Activated CD4-positive, CD25-positive, alpha-beta regulatory T cell treated with anti-CD3 and anti-CD28 coated beads, Interleukin-2, amount 50 U/mL, for 72 hours (primary cell): Measurements from ENCODE around the gene CACNA2D2.
A peak's percentile ranks its signal among the peaks of the same experiment; 100 is the strongest.
"Not testable (repeated sequence)": the region's sequence is repeated elsewhere in the genome, so short reads cannot be mapped to it uniquely, and the experiment has no call there.

ENCODE experiments used
- DNase-seq: peaks from one replicate; pipeline ENCODE4 v3.0.0; 2021

CACNA2D2 gene

DNA sequence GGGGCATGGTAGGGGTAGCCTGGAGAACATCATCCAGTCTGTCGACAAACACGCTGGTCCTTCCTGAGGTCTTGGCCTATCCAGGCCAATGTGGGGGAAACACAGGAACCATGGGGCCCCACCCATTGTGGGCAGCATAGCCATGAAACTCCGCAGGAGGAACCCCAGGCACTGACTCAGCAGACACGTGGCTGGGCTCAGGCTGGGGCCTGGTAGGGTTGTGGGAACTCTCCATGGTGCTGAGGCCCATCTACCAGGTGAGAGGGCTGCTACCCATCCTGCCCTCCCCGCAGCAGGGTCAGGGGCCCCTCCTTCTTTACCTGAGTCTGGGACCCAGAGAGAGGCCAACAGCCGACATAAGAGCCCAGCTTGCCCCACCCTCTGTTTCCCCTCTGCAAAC, 22.6 kb upstream of the CACNA2D2 start:
- DNase-seq, result peak; percentile 50

DNA sequence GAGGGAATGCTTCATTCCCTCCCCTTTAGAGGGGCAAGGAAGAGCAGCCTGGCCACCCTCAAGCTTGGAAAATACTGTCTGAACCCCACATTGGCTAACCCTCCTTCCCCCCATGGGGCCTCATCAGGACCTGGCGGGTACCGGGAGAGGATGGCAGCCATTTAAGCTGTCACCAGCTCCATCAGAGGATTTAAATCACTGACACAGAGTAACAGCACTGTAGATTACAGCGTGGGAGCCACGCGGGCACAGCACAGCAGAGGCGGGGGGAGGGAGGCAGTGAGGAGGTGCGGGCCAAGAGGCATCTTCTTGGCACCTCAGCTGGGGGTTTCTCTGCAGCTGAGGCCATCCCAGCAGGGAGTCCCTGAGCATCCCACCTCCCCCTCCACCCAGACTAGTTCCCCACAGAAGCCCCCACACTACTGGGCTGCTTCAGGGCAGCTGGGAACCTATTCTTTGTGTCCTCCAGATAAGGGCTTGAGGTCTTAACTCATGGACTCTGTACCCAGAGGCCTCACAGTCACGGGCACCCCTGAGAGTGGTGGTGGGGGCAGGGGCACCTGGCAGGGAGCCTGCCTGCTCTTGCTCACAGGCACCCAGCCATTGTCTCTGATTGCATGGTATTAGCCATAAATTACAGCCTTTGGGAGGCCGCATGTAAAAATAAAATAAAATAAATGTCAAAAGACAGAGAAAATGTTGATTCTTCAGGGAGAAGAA, 21.9 kb upstream of the CACNA2D2 start:
- DNase-seq, result no peak

DNA sequence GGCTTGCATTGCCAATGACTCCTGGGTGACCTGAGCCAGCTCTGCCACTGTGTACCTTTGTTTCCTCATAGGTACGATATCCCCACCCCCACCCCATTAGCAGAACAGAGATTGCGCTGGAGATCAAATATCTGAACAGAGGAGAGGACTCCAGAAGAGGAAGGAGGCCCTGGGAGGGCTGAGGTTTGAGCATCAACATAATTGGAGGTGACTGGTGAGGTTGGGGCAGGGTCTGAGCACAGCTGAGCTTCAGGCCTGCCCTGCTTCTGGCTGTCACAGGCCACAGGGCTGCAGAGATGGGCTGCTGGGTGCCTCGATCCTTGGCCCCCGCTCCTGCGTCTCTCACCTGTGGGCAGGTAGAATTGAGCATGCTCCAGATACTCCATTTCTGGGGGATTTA, 21.3 kb upstream of the CACNA2D2 start:
- DNase-seq, result no peak

DNA sequence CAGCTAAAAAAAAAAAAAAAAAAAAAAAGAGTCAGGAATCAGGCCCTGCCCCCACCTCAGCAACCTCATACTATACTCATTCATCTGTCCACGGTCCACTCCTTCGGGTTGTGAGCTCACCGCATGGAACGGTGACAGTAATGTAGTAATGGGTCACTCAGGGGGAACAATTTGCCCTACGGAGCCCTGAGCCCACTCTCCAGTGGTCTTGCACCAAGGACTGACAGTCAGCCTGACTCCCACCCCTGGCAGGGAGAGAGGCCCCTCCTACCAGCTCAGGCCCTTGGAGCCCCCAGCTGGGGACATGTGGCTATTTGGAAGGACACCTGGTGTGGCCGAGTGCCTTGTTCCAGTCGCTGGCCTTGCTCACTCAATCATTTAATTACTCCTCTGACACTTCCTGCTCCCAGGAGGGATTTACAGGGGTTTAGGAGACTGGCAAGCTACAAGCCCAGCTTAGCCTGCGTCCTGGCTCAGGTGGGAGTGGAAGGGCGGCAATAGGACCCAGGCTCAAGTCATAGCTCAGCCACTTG, 19.9 kb upstream of the CACNA2D2 start:
- no peak for DNase-seq

DNA sequence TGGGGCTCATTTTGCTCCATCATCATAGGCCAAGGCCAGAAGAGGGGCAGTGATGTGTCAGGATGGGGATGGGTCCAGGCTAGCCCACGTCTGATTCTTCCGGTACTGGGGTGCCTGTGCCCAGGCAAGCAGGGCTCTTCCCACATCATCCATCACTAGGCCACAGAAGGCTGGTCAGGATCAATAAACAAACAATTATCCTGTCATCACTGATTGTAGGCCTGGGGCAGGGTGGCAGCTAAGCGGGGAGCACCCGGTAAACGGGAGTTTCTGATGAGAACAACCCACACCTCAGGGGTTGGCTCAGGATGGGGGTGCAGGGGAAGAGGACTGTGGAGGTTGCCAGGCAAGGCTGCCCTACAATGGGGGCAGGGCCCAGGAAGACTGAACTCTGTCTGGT, 18.1 kb upstream of the CACNA2D2 start:
- no peak for DNase-seq

DNA sequence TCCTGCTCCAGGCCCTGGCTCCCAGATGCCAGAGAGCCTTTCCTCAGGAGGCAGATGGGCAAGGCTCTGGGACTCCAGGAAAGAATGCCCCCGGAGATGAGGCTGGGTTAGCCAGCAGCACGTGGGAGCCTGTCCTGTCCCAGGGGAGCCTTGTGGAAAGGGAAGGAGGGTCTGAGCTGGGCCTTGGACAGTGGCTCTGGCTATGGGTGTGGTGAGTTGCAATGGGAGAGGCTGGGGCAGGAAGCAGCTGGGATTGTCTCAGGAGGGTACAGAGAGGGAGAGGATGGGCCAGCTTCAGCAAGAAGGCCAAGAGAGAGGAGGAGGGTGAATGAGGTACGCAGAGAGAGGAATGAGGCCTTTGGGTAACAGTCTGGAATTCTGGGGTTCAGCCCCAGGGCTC, 17.4 kb upstream of the CACNA2D2 start:
- DNase-seq, result no peak

DNA sequence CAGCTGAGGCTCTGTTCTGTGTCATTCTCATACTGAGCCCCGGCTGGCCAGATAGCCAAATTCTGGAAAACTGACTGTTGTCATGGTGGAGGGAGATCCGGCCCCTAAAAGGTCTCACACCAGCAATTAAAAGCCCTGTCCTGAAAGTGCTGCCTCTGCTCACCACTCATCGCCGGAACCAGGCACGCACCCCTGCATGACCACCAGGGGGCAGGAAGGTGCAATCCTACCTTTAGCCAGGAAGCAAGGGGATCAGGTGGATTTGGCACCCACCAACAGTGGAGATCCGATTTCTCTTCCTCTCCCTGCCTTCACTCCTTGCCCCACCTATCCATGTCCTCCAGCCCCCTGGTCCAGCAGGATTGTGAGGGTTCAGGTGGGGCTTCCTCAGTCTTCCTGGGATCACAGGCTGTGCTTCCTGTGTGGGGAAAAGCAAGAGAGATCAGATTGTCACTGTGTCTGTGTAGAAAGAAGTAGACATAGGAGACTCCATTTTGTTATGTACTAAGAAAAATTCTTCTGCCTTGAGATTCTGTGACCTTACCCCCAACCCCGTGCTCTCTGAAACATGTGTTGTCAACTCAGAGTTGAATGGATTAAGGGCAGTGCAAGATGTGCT, 16.1 kb upstream of the CACNA2D2 start:
- DNase-seq, result peak; percentile 78

DNA sequence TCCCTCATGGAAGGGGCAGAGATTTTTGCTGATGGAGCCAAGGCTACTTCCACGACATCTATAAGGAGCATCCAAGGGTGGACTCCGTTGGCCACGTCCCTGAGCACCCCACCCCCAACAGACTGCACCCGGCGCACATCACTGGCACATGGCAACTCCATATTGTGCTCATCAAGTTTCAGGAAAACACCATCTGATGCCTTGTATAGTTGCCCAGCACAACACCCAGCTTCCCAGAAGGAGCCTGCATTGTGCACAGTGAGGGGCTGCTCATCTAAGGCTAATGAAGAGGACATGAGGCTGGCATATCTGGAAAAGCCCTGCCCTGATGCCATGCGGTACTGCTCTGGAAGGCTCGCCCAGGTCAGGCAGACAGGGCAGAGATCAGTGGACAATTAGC, 15.0 kb upstream of the CACNA2D2 start:
- no peak for DNase-seq

DNA sequence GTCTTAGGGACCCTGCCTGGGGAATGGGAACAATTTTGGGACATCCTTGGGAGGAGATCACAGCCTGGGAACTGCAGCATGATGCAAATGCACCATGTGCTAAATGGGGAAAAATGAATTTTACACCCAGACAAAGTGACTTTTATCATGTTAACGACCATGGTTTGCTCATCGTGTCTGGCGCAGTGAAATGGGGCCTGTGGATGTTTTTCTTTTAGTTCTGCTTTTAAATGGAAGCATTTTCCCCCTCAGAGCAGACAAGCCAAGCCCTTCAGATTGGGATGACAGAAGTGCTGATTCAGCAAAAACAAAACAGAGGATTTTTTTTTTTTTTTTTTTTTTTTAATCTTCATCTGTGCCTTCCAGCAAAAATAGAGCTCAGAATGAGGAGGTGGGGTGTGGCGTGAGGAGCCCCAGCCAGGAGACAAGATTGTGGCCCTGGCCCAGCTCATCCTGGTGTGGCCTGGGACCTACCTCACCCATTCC, 14.3 kb upstream of the CACNA2D2 start:
- DNase-seq, result no peak

DNA sequence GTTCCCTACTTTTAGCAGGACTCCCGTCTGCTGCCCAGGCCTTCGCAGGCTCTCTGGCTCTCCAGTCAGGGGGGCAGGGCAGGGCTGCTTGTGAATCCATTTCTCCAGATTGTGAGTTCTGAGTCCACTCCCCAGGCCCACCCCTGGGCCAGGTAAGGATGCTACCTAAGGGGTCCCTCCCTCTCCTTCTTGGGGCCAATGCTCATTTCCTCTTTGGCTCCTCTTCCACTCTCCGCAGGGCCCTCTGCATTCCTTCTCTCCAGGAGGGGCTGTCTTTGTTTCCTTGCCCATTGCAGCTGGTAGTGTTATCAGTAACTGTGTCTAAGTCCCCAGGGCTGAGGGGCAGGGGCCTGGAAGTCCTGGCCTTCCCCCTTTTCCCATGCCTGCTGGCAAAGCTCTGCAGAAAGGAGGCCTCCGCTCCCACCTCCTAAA, 13.0 kb upstream of the CACNA2D2 start:
- DNase-seq, result no peak

DNA sequence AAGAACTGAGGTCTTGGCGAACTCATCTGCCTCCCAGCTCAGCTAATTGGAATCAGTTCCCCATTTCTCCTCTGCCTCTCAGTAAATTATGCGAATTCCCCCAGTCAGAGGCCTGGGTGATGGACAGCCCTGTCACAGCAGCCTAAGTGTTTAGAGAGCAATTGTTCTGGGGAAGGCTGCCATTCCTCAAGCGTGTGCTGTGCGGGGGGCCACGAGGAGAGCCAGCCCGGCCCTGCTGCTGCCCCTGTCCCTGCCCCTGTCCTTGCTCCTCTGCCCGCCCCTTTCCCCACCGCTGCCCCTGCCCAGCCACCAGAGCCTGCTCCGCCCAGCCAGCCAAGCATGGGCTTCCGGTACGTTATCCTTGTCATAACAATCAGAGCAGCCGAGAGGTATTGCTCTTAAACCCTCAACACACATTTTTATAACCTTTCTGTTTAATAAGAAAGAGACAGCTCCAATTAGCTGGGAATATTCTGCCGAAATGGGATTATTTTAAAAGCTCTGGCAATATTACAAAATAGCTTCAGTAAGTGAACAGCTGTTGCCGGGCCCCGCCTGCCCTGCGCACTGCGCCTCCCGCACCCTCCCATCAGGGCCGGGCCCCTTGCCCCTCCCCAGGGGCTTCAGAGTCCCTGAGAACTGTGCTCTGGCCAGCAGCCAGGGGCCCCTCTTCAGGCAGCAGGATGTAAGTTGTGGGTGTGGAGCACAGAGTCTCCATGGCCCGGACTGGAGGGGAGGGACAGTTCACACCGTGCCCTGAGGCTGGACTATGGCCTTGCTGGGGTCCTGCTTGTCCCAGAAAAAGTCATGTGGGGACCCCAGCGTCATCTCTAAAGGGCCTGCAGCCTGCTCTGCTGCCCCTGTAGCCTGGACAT, 12.4 kb upstream of the CACNA2D2 start:
- DNase-seq, result no peak

DNA sequence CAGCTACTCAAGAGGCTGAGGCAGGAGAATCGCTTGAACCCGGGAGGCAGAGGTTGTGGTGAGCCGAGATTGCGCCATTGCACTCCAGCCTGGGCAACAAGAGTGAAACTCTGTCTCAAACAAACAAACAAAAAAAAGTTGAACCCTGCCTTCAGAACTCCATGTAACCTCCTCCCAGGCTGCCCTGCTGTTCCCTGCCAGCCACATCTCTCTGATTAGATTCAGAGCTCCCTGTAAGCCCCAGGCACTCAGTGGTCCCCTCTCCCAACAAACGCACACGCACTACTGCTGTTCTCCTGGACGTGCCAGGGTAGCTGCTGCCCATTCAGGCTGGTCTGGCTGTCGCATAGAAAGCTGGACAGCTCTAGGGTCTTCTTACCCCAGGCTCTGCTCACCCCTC, 9.5 kb upstream of the CACNA2D2 start:
- not testable (repeated sequence) for DNase-seq

DNA sequence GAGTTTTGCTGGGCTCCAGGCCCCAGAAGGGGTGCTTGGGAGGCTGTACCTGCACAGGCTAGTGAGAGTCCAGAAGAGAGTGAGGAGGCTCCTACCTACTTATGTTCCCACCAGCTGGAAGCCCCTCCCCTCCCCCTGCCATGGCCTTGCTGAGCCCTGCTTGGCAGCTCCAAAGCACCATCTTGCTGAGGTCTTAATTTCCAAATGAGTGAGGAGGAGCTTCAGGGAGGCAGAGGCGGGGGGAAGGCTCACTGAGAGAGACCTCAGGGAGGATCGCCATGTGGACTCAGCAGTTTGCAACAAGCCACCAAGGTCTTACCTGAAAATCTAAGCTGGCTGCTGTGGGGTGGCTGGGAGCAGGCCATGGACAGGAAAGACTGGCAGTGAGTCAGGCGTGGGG, 8.7 kb upstream of the CACNA2D2 start:
- no peak for DNase-seq

DNA sequence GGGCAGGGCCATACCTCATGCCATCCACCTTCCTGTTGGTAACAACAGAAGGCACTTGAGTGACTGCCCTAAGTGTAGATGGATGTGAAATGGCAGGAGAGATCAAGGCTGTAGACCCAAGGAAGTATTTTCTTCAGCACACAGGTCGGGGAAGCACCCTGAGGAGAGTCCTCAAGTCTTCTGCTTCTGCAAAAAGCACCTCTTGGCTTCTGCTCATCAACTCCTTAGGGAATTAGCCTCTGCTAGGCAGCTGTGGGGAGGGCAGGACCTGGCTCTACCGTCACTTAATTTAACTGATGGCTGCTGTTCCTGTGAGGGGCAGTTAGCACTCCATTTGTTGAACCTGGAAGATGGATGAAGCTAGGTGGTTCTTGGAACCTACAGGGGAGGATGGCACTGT, 6.9 kb upstream of the CACNA2D2 start:
- no peak for DNase-seq

DNA sequence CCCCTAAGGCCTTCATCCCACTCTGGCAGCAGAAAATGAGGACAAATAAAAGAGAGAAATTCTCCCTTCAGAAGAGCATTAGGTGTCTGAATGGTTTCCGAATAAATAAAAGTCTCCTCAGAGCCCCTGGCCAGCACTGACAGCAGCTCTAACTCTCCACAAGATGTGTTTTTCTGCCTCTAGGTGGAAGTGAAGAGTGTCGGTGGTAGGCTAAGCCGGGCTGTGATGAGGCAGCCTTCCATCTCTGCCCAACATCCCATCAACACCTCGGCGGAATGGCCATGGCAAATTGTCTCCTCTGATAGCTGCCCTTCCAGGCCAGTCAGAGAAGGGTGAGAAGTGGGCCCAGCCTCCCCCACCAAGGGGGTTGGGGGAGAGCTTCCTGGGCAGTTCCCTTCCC, 6.3 kb upstream of the CACNA2D2 start:
- no peak for DNase-seq

DNA sequence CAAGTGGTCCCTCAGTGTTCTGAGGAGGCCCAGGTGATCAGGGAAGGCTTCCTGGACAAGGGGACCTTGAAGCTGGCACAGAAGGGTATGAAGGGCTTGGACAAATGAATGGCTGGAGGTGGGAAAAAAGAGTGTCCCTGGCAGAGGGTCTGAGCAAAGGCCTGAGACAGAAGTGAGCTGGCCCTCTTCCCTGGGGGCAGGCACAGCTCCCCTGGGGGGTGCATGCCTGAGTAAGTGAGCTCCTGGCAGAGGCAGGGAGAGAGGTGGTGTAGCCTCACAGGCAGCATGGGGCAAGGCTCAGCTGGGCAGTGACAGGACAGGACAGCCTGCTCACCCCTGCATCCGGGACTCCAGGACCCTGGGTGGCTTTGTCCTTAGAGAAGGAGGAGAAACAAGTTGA, 5.4 kb upstream of the CACNA2D2 start:
- DNase-seq, result no peak

DNA sequence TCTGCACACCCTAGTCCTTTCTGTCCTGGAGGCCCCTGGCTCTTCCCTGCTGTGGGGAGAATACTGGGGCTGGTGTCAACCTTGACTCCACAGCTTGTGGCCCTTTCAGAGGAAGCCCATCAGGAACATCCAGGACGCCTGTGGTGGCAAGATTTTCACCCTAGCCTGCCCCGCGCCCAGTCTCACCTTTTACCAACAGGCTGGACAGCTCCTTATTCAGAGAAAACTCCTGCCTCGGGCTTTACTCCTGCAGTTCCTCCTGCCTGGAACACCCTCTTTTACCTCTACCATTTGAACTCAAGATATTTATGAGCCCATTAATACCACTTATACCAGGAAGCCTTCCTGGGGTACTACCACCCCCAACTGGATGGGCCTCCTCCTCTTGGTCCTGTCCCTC, 2.7 kb upstream of the CACNA2D2 start:
- no peak for DNase-seq

DNA sequence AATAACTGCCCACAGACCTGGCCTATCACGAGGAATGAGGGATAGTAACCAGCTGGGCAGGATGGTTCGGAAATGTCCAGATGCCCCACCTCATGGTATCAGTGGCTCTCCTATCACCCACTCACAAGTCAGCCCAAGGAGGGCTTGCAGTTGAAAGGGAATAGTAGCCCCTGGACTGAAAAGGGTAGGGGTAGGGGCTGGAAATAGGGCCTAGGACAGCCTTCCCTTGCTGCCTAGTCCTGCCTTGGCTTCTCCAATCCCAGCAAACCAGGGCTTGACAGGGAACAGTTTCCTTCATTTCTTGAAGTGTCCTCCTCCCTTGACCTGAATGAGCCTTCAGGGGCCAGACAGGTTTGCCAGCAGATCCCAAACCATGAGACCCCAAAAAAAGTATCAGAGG, 1.2 kb upstream of the CACNA2D2 start:
- no peak for DNase-seq

DNA sequence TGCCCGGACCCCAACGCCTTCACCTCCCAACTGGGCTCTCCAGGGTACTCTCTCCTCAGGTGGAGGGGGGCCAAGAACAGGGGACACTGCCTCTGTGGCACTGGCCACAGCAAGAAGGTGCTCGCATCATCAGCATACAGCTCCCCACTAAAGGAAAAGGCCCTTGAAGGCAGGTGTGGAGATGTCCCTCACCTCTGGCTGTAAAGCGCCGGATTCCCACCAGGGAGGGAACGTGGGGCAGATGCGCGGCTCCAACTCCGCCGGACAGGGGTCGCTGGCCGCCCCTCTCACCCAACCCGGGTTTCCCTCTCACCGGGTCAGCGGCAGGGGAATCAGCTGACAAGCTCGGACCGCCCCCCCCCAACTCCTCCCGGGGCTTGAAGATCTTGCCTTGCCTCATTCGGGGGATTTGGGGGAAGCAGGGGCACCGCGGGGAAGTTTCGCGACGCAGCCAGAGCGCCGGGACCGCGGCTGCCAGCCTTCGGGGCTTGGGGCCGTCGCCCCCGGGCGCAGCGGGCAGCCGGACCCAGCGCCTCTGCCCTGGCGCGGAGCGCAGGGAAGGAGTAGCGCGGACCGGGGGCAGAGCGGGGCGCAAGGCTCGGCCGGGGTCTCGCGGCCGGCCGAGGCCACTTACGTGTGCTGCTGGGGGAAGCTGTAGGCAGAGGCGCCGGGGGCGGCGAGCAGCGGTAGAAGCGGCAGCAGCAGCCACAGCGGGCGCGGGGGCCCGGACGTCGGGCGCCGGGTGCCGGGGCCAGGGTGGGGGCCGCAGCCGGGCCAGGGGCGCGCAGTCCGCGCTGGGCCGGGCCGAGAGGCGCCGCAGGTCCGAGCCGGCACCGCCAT, 630 bp downstream of the CACNA2D2 start:
- no peak for DNase-seq

DNA sequence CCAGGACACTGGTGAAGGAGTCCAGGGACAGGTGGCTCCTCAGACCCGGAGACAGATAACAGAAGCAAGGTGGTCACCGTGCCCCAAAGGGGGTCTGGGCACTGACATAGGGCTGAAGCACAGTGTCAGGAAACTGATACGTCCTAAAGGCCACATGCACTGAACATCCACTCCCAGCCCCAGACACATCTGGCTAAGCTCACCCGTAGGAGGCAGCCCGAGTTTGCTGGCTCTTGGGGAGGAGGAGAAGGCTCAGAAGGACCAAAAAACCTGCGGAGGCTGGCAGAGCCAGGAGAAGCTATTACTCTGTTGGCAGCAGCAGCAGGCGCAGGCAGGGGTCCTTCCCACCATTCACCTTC, 1.2 kb downstream of the CACNA2D2 start:
- no peak for DNase-seq

DNA sequence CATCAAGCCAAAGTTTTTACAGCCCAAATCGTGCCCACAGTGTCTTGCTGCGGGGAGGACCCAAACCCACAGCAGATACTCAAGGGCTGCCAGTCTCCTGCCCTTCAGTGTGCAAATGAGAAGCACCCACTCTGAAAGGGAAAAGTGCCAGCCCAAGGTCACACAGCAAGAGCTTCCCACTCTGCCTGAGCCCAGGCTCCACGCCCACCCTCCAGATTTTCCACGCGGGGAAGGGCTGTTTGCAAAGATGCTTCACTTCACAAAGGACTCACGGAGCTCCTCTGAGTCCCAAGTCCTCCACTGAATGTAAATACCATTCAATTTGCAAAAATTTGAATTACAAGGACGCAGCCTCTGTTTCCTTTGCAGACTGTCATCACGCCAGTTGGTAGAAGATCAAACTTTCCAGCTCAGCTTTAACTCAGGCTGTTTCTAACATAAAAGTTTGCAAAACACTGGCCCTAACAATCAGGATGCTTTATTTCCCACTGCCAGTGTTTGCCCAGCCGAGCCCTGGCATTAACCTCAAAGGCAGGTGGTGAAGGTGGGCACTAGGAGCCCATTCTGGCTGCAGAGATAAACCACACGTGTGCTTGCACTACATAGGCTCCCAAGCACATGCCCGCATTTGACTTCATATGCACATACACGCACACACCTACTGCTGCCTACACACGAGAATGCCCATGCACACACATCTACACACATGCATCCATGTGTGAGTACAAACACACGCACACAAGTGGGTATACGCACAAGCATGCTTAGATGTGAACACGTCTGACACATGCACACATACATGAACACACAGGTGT, 7.6 kb downstream of the CACNA2D2 start:
- no peak for DNase-seq

DNA sequence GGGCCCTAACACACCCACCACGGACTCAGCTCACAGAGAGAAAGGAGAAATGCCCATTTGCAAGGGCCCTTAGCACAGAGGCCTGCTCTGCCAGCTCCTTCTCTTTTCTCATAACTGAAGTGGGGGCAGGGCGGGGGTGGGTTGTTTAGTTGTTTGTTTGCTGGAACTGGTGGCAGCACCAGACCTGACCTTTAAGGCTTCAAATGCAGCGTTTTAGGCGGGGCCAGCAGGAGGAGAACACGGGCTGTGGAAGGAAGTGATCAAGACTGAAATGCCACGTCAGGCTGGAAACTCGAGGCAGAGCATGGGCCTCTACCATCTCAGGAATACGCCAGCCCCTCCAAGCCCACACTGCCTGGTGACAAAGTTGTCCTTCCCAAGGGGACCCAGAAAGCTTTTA, 9.3 kb downstream of the CACNA2D2 start:
- no peak for DNase-seq
